MCF 10A (cell line): ENCODE data around the gene MMAB. TPM values are rescaled to one million over a fixed set of nuclear protein-coding genes. Genes with fewer than 3 reads are reported as not detected.

Source experiments
- BruUV-seq: library from RNA; stranded (reverse); fragments of 400-500 nt; replicated peaks from 2 replicates; lab custom pipeline; 2021; lab: Mats Ljungman, UMichigan
- CTCF ChIA-PET: fragments of 300-600 bp; sonication (Branson Sonifier 250); formaldehyde crosslinking; extraction: SDS; loops from one replicate; lab custom pipeline; 2021; ENCODE audit warnings: antibody characterized with exemption, inconsistent platforms; lab: Yijun Ruan, JAX
- POLR2A ChIA-PET: fragments of 300-600, 350-650 bp; sonication (Branson Sonifier 250); formaldehyde crosslinking; extraction: SDS; loops from one replicate; lab custom pipeline; 2020; ENCODE audit warnings: antibody characterized with exemption, inconsistent platforms; lab: Yijun Ruan, JAX
- DNase-seq: peaks from one replicate; pipeline ENCODE4 v3.0.0-alpha.2; 2018; ENCODE audit not compliant: unreplicated experiment
- H3K27ac Mint-ChIP-seq: one replicate; pipeline ENCODE4 v1.8.0; 2022; ENCODE audit warnings: mild to moderate bottlenecking, low read depth, mixed read lengths; ENCODE audit not compliant: unreplicated experiment
- H3K27me3 Mint-ChIP-seq: one replicate; pipeline ENCODE4 v1.8.0; 2022; ENCODE audit warnings: mixed read lengths; ENCODE audit not compliant: insufficient read depth, unreplicated experiment
- H3K36me3 Mint-ChIP-seq: one replicate; pipeline ENCODE4 v1.8.0; 2022; ENCODE audit warnings: mild to moderate bottlenecking, moderate library complexity, mixed read lengths; ENCODE audit not compliant: insufficient read depth, unreplicated experiment
- H3K4me1 Mint-ChIP-seq: one replicate; pipeline ENCODE4 v1.8.0; 2022; ENCODE audit warnings: mixed read lengths; ENCODE audit not compliant: insufficient read depth, unreplicated experiment
- H3K4me3 Mint-ChIP-seq: one replicate; pipeline ENCODE4 v1.8.0; 2022; ENCODE audit warnings: mild to moderate bottlenecking, moderate library complexity, mixed read lengths; ENCODE audit not compliant: unreplicated experiment
- H3K9me3 Mint-ChIP-seq: one replicate; pipeline ENCODE4 v1.8.0; 2022; ENCODE audit warnings: mixed read lengths; ENCODE audit not compliant: unreplicated experiment
- CTCF ChIP-seq: fragments of 200-600 bp; IDR thresholded peaks from one replicate; pipeline ENCODE4 v1.8.0; 2022; ENCODE audit warnings: antibody characterized with exemption, mild to moderate bottlenecking; ENCODE audit not compliant: unreplicated experiment
- intact Hi-C: fragments of 100-400 bp; cut with micrococcal nuclease; formaldehyde crosslinking; loops from 2 replicates; pipeline ENCODE4 v1.14.1; 2022
- total RNA-seq: library from RNA; stranded (reverse); gene quantifications from 2 replicates; pipeline ENCODE4 v1.2.3, GENCODE V29; 2022

MMAB gene
- total RNA-seq, 1 experiment from 2014 or later: 59.2 TPM

- H3K36me3 Mint-ChIP-seq: no peaks in the 10 kb centered on the region
- H3K9me3 Mint-ChIP-seq: no peaks in the 10 kb centered on the region
- intact Hi-C loops: no loop called here
- TF ChIP-seq CTCF: no peak
- no peaks in the 10 kb centered on the region for H3K4me1 Mint-ChIP-seq
- BruUV-seq: no TSS peak
- no peak overlapping the region for H3K27ac Mint-ChIP-seq
- H3K27me3 Mint-ChIP-seq: peaks cover 63% of the 10 kb centered on the region
- ChIA-PET CTCF (interaction anchor here (0.6 kb wide), 1 partner anchor 101 kb away, joined by 3 read pairs; no protein-coding TSS in a partner anchor), POLR2A (no interaction called here)
- H3K4me3 Mint-ChIP-seq: no peak overlapping the region
- DNase-seq: no peak
Measured at GRCh38 chr12:109619002-109619604, 45.8 kb upstream of the MMAB start.

- peaks cover 63% of the 10 kb centered on the region for H3K27me3 Mint-ChIP-seq
- CTCF ChIA-PET: no interaction called here
- BruUV-seq: no TSS peak
Measured at GRCh38 chr12:109618082-109618481, 44.8 kb upstream of the MMAB start.

GRCh38 chr12:109617491-109617890 is 44.2 kb upstream of the MMAB start:
- CTCF ChIA-PET: interaction anchor here (0.6 to 1.5 kb wide), 2 partner anchors 20 to 212 kb away, joined by 4 to 7 read pairs; no protein-coding TSS in a partner anchor

More at GRCh38 chr12:109618082-109618481, 44.8 kb upstream of the MMAB start:
- Mint-ChIP-seq H3K4me3 (no peak overlapping the region), H3K36me3 (no peaks in the 10 kb centered on the region), H3K9me3 (no peaks in the 10 kb centered on the region), H3K27ac (no peak overlapping the region), H3K4me1 (no peaks in the 10 kb centered on the region)
- DNase-seq: no peak
- POLR2A ChIA-PET: no interaction called here
- intact Hi-C loops: no loop called here
- TF ChIP-seq CTCF: no peak

More at GRCh38 chr12:109617491-109617890, 44.2 kb upstream of the MMAB start:
- TF ChIP-seq CTCF: no peak
- BruUV-seq: no TSS peak
- no peak for DNase-seq
- Mint-ChIP-seq H3K27me3 (peaks cover 63% of the 10 kb centered on the region), H3K4me1 (no peaks in the 10 kb centered on the region), H3K36me3 (no peaks in the 10 kb centered on the region), H3K9me3 (no peaks in the 10 kb centered on the region), H3K27ac (no peak overlapping the region), H3K4me3 (no peak overlapping the region)
- POLR2A ChIA-PET: no interaction called here
- intact Hi-C loops: no loop called here
